ENCODE measurements around the gene AKR1B15.

GRCh38 chr7:134545918-134546317 lies 3.0 kb upstream of the AKR1B15 start:
- TF ChIP-seq CTCF (IDR thresholded peaks at IDR 0.05) (no peak), EZH2 (IDR thresholded peaks at IDR 0.05) (no peak)

Measured in neural progenitor cell (in vitro differentiated cells).